Stimulated activated CD4-positive, alpha-beta T cell treated with anti-CD3 and anti-CD28 coated beads, TNF-alpha, amount 100 ng/mL, for 4 hours (primary cell): ENCODE measurements around the gene ELAC1.

Experiments
- DNase-seq, 3 experiments: peaks; one replicate each; pipeline ENCODE4 v3.0.0-alpha.2; 2020; ENCODE audit warnings: low read depth in 3 of 3

ELAC1 gene

DNA sequence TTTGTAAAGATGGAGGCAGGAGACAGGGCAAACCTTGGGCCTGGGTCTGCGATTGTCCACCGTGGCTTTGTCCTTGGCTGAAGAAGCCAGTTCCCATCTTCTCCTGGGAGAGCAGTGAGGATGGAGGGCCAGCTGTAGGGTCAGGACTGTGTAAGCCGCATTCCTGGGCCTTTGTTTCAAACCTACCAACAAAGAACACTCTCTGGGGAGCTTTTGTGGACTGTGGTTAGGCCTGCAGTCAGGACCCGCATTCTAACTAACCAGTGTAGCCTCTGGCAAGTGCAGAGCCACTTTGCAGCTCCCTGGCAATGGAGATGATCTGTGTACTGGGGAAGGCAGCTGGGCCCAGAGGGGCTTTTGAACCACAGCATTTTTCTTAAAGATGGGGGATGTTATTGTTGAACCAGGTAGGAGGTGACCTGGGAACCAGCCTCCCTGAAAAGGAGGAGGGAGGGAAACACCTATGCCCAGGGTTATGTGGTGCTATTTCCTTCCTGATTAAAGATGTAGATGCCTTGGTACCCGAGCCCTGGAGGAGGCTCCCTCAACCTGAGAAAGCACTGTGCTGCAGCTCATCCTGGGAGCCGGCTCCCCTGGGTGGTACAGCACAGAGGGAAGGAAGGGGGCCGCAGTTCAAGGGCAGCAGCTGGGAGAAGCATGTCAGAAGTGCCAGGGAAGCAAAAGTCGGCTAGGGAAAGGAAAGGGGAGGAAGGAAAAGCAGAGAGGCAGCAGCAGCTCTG, 49.5 kb downstream of the ELAC1 start:
- no peak for DNase-seq

DNA sequence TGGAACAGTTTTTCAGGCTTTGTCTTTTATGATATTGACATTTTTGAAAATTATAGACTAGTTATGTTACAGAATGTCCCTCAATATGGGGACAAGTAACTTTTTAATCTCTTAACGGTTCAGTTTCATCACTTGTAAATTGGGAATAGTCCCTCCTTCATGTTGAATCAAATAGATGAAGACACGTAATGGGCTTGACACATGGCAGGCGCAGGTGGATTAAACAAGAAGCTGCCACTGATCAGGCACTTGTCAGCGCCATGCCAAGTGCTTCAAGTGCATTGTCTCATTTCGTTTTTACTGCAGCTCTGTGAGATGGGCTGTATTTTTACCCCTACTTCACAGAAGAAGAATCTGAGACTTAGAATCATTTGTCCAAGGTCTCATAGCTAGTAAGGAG, 52.7 kb downstream of the ELAC1 start:
- no peak for DNase-seq

DNA sequence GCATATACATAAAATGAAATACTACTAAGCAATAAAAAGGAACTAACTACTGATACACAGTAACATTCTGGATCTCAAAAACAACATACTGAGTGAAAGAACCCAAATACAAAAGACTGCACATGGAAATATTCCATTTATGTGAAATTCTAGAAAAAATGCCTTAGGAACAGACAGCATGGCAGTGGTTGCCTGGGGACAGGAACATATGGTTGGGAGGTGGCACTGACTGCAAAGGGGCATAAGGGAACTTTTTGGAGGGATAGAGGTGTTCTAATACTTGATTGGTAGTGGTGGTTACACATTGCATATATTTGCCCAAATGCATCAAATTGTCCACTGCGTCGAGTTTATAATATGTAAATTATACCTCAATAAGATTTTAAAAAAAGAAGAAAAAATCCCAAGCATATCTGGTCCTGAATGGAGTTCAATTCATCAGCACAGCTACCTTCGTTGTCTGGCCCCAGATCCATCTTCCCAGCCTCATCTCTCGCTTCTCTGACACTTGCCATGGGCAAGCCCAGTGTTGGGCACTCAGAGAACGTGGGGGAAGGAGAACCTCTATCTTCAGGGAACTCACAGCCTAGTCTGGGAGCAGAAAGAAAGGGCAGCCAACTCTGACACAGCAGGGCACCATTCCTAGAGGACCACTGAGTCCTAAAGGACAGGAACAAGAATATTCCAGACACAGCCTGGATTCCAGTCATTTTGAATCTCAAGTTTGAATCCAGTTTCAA, 53.6 kb downstream of the ELAC1 start:
- no peak for DNase-seq

DNA sequence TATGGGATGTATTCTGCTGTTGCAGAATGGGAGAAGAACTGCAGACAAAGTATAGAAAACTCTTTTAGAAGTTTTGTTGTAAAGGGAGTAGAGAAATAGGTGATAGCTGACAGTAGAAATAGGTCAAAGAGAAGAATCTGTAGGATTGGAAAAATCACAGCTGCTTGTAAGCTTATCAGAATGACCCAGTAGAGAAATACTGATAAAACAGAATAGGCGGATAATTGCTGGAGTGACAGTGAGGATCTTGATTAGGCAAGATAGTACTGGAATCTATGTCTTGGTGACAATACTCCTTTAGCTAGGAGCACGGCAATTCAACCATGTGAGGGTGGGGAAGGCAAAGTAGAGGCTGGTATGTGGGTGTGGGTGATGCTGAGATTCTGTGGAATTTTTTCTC, 57.7 kb downstream of the ELAC1 start:
- no peak for DNase-seq

DNA sequence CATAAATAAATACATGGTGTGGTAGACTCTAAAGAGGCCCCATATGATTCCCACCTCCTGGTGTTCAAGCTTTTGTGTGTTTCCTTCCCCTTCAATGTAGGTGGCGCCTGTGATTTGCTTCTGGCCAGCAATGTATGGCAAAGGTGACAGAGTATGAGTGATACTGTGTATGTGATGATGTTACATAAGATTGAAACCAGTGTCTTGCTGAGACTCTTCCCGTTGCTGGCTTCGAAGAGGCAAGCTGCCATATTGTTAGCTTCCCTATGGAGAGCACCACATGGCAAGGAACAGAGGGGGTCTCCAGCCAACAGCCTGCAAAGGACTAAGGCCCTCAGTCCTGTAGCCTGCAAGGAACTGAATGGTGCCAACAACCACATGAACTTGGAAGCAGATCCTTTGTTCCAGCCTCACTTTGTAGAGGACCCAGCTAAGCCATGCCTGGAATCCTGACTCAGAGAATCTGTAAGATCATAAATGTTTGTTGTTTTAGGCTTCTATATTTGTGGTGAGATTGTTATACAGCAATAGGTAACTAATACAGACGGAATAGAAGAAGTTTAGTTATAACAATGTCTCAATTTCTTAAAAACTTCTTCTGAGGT, 60.5 kb downstream of the ELAC1 start:
- no peak for DNase-seq

DNA sequence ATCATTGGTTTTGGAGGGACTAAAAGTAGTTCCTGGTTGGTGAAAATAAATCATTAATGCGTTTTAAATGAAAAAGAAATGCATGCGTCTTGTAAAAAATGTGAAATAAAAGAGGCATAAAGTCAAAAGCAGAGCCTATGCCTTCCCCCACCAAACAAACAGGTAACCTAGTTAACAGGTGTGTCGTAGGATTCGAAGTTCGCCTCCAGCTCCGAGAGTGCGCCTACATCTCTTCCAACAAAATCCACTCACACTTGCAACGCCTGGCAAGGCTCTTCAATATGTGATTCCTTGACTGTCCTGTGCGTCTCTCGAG, 61.5 kb downstream of the ELAC1 start:
- DNase-seq: no peak

DNA sequence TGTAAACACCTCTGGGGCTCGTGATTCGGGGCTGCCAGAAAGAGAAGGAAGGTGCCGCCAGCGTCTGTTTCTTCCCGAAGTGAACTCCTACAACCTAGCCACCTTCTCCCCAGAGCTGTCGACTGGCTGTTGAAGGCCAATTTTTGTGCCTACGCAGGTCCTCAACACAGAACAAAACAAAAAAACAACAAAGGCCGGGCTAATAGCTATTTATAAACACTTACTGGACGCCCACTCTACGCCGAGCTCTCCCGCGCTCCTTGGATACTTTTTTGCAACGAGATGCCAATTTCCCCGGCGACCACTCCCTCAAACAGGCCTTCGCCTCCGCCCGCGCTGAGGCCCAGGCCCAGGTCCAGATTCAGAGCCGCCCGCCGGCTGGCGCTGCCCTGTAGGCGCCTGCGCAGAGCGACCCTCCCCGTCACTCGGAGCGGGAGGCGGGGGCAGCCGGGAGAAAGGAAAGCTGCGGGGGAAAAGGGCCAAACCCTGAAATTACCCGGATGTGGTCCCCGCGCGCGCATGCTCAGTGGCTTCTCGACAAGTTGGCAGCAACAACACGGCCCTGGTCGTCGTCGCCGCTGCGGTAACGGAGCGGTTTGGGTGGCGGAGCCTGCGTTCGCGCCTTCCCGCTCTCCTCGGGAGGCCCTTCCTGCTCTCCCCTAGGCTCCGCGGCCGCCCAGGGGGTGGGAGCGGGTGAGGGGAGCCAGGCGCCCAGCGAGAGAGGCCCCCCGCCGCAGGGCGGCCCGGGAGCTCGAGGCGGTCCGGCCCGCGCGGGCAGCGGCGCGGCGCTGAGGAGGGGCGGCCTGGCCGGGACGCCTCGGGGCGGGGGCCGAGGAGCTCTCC, 62.1 kb downstream of the ELAC1 start, which contains the start of gene SMAD4:
Gene SMAD4, plus strand, starts transcription at position 520 of the 843 bp plus-strand sequence. CDS start 16,834 bp downstream, outside the sequence.
- DNase-seq: peak; percentile 96 to 99 (median 98)

DNA sequence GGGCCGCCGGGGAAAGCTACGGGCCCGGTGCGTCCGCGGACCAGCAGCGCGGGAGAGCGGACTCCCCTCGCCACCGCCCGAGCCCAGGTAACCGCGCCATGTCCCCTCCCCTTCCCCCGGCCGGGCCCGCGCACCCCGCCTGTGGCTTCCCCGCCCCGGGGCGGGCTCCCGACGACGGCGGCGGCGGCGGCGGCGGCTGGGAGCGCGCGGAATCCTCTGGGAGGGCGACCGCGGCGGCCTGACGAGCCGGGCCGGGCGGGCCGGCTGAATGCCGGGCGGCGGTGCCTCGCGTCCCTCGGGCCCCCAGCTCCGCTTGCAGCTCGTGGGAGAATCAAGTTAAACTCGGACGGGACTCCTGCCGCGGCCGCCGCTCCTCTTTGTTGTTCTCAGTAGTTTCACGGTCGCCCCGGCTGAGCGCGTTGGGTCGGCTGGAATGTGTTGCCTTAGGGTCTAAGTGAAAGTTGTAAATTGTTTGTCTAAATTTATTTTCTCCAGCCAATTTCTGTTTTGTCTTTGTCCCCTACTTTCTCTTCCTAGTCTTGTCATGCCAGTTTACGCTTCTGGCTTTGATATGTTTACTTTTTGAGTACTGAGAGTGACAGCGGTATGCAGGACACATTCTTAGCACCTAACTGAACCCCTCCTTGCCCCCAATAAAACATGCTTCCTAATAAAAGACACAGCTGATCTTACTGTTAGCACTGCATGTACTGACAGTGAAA, 62.9 kb downstream of the ELAC1 start:
- DNase-seq: peak; percentile 42 to 52 (median 46)

DNA sequence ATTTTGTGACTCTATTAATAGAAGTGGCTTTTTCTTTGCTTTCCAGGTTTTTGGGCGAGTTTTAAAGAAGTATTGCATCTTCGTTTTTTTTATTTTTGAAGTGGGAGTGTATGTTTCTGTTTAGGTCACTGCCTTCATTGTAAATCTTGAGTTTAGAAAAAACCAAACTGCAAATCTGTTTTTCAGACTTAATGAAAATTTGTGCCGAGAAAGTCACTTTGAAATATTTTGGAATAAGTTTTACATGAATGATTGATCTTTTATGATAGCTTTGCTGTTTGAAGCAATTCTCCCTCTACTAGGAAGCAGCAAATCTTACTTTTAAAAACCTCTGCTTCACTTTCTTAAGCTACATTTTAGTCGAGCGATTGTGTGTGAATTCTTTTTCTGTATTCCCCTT, 64.4 kb downstream of the ELAC1 start:
- no peak for DNase-seq

DNA sequence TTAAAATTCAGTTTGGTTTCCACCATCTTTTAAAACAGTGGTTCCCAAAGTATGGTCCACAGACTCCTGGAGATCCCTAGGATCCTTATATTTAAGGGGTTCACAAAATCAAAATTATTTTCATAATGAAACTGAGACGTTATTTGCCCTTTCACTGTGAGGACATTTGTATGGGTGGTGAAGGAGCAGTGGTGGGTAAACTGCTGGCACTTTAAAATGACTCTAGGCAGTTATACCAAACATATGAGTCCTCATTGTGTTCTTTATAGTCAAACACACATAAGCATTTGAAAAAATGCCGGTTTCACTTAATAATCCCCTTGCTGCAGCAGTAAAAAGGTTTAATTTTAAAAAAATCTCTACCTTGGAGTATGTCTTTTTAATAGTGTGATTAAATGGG, 69.4 kb downstream of the ELAC1 start:
- no peak for DNase-seq
